PFSK-1 (cell line): ENCODE data around the gene PBX4.

ENCODE experiments used
- FOXP2 ChIP-seq: optimal IDR thresholded peaks from 2 replicates; pipeline ENCODE3; 2011; ENCODE audit warnings: borderline replicate concordance, control low read depth, inconsistent platforms; ENCODE audit not compliant: insufficient read depth; ENCODE audit errors: extremely low read length, extremely low read depth
- POLR2AphosphoS5 ChIP-seq: IDR thresholded peaks from 2 replicates; pipeline ENCODE4 v1.6.1; 2012; ENCODE audit warnings: low read depth, mild to moderate bottlenecking, control low read depth, low read length, moderate library complexity
- REST ChIP-seq, 2 experiments: IDR thresholded peaks; 2 replicates each; pipeline versions ENCODE4 v1.6.1 to v1.8.0; 2011 to 2012; ENCODE audit warnings: low read depth in 2 of 2, low read length in 2 of 2, control low read depth in 1 of 2, inconsistent platforms in 1 of 2, mild to moderate bottlenecking in 1 of 2, moderate library complexity in 1 of 2; ENCODE audit not compliant: insufficient read depth in 1 of 2
- SIN3A ChIP-seq: IDR thresholded peaks from 2 replicates; pipeline ENCODE4 v1.6.1; 2012; ENCODE audit warnings: mild to moderate bottlenecking, low read length, moderate library complexity, borderline replicate concordance; ENCODE audit not compliant: insufficient read depth
- TAF1 ChIP-seq: IDR thresholded peaks from 2 replicates; pipeline ENCODE4 v1.6.1; 2012; ENCODE audit warnings: low read length, control low read depth, borderline replicate concordance; ENCODE audit not compliant: insufficient read depth

Gene PBX4

GRCh38 chr19:19537075-19538048 lies 81.1 kb downstream of the PBX4 start:
- no peak for TF ChIP-seq POLR2AphosphoS5
- TF ChIP-seq TAF1, result no peak
- no peak for TF ChIP-seq REST (IDR thresholded peaks at IDR 0.05; ENCODE audit: insufficient read depth in 1 of 2, low read depth in 2 of 2, low read length in 2 of 2)
- no peak for TF ChIP-seq SIN3A
- no peak for TF ChIP-seq FOXP2

- no peak for TF ChIP-seq POLR2AphosphoS5
Observed at GRCh38 chr19:19535311-19536191, 82.9 kb downstream of the PBX4 start.

GRCh38 chr19:19534556-19535265 lies 83.8 kb downstream of the PBX4 start:
- TF ChIP-seq SIN3A (no peak), TAF1 (no peak), FOXP2 (no peak), REST (IDR thresholded peaks at IDR 0.05; ENCODE audit: insufficient read depth in 1 of 2, low read depth in 2 of 2, low read length in 2 of 2) (no peak), POLR2AphosphoS5 (no peak)

DNA sequence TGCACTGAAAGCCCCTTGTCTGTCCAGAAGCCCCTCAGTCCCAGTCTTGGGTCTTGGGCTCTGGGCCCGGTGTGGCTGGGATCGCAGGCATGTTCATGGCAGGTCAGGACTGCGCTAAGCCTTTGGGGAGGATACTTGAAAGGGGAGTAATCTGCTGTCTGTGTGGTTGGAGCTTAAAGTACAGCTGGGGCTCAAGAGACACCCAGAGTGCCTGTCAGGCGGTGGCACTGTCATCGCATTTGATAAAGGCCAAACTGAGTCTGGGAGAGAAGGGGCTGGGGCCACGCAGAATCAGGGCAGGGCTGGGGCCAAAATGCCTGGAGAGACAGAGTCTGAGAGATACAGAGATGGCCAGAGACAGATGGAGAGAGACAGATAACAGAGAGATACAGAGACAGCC lies 84.6 kb downstream of the PBX4 start:
- TF ChIP-seq FOXP2 (no peak), REST (IDR thresholded peaks at IDR 0.05; ENCODE audit: insufficient read depth in 1 of 2, low read depth in 2 of 2, low read length in 2 of 2) (no peak), TAF1 (no peak), POLR2AphosphoS5 (no peak), SIN3A (no peak)
